ENCODE data around the gene SMARCAD1.
"Not testable (repeated sequence)": the region's sequence is repeated elsewhere in the genome, so short reads cannot be mapped to it uniquely, and the experiment has no call there.

Gene SMARCAD1

GRCh38 chr4:94235825-94236224, 28.2 kb downstream of the SMARCAD1 start:
- DNase-seq = no peak

GRCh38 chr4:94237271-94237670, 29.6 kb downstream of the SMARCAD1 start:
- no peak for DNase-seq

- DNase-seq = no peak
Measured at GRCh38 chr4:94238160-94238559, 30.5 kb downstream of the SMARCAD1 start.

GRCh38 chr4:94240384-94240783, 32.7 kb downstream of the SMARCAD1 start:
- DNase-seq = no peak

GRCh38 chr4:94244087-94244828, 36.6 kb downstream of the SMARCAD1 start:
- no peak for DNase-seq

- DNase-seq = no peak
Measured at GRCh38 chr4:94244829-94245185, 37.1 kb downstream of the SMARCAD1 start.

GRCh38 chr4:94251094-94251493, 43.4 kb downstream of the SMARCAD1 start:
- no peak for DNase-seq

- DNase-seq = no peak
Measured at GRCh38 chr4:94253036-94253435, 45.4 kb downstream of the SMARCAD1 start.

- no peak for DNase-seq
Measured at GRCh38 chr4:94256144-94256783, 48.6 kb downstream of the SMARCAD1 start.

GRCh38 chr4:94256828-94257227, 49.2 kb downstream of the SMARCAD1 start:
- no peak for DNase-seq

- DNase-seq = no peak
Measured at GRCh38 chr4:94262163-94263016, 54.7 kb downstream of the SMARCAD1 start.

GRCh38 chr4:94267037-94267436, 59.4 kb downstream of the SMARCAD1 start:
- no peak for DNase-seq

GRCh38 chr4:94271248-94271647, 63.6 kb downstream of the SMARCAD1 start:
- DNase-seq = no peak

GRCh38 chr4:94274912-94275311, 67.2 kb downstream of the SMARCAD1 start:
- DNase-seq = no peak

GRCh38 chr4:94276204-94276603, 68.5 kb downstream of the SMARCAD1 start:
- no peak for DNase-seq

- no peak for DNase-seq
Measured at GRCh38 chr4:94277534-94277933, 69.9 kb downstream of the SMARCAD1 start.

GRCh38 chr4:94278781-94279180, 71.1 kb downstream of the SMARCAD1 start:
- no peak for DNase-seq

- DNase-seq = no peak
Measured at GRCh38 chr4:94284889-94285288, 77.2 kb downstream of the SMARCAD1 start.

- peak; percentile 62 for DNase-seq
Measured at GRCh38 chr4:94285666-94286065, 78.0 kb downstream of the SMARCAD1 start.

- DNase-seq = no peak
Measured at GRCh38 chr4:94290245-94290644, 82.6 kb downstream of the SMARCAD1 start.

GRCh38 chr4:94293981-94294380, 86.3 kb downstream of the SMARCAD1 start:
- DNase-seq = not testable (repeated sequence)

GRCh38 chr4:94295473-94295872, 87.8 kb downstream of the SMARCAD1 start:
- not testable (repeated sequence) for DNase-seq

- no peak for DNase-seq
Measured at GRCh38 chr4:94298725-94299252, 91.1 kb downstream of the SMARCAD1 start.

All from COR-L47 (cell line).